ENCODE data around the gene ACSL6.

DNA sequence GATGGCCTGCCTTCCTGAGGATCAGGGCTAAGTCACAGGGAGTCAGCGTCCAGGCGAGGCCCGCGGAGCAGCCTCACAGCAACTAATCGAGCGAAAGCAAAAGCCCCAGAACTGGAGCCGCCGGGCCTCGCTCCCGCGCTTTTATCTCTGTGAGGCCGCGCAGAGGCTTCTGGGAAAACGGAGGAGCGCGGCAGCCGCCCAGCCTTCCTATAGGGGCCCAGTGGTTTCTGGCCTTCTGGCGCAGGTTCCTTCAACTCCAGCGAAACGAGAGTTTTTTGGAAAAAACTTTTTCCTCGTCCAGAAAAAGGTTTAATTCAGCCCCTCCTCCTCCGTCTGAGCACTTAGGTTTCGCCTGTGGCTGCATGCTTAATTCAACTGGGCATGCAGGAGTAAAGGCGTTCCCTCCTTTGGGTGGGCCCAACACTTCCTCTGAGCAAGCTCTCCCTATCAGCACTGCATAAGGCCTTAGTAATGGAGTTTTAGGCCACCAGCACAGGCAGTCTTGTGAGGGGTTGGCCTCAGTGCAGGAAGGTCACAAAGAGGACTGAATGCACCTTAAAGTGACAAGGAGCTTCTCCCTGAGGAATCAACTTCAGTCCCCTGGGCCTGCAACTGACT is 65.8 kb downstream of the ACSL6 start, which contains the start of gene MEIKIN:
- TF ChIP-seq SP1 (CRISPR knock-in tag; conservative IDR thresholded peaks at IDR 0.05) = no peak
- TF ChIP-seq, protein P1, sequence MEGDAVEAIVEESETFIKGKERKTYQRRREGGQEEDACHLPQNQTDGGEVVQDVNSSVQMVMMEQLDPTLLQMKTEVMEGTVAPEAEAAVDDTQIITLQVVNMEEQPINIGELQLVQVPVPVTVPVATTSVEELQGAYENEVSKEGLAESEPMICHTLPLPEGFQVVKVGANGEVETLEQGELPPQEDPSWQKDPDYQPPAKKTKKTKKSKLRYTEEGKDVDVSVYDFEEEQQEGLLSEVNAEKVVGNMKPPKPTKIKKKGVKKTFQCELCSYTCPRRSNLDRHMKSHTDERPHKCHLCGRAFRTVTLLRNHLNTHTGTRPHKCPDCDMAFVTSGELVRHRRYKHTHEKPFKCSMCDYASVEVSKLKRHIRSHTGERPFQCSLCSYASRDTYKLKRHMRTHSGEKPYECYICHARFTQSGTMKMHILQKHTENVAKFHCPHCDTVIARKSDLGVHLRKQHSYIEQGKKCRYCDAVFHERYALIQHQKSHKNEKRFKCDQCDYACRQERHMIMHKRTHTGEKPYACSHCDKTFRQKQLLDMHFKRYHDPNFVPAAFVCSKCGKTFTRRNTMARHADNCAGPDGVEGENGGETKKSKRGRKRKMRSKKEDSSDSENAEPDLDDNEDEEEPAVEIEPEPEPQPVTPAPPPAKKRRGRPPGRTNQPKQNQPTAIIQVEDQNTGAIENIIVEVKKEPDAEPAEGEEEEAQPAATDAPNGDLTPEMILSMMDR (IDR thresholded peaks at IDR 0.05) = no peak
- TF ChIP-seq, protein P2, sequence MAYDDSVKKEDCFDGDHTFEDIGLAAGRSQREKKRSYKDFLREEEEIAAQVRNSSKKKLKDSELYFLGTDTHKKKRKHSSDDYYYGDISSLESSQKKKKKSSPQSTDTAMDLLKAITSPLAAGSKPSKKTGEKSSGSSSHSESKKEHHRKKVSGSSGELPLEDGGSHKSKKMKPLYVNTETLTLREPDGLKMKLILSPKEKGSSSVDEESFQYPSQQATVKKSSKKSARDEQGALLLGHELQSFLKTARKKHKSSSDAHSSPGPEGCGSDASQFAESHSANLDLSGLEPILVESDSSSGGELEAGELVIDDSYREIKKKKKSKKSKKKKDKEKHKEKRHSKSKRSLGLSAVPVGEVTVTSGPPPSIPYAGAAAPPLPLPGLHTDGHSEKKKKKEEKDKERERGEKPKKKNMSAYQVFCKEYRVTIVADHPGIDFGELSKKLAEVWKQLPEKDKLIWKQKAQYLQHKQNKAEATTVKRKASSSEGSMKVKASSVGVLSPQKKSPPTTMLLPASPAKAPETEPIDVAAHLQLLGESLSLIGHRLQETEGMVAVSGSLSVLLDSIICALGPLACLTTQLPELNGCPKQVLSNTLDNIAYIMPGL (CRISPR knock-in tag; IDR thresholded peaks at IDR 0.05) = no peak
- TF ChIP-seq, protein P3, sequence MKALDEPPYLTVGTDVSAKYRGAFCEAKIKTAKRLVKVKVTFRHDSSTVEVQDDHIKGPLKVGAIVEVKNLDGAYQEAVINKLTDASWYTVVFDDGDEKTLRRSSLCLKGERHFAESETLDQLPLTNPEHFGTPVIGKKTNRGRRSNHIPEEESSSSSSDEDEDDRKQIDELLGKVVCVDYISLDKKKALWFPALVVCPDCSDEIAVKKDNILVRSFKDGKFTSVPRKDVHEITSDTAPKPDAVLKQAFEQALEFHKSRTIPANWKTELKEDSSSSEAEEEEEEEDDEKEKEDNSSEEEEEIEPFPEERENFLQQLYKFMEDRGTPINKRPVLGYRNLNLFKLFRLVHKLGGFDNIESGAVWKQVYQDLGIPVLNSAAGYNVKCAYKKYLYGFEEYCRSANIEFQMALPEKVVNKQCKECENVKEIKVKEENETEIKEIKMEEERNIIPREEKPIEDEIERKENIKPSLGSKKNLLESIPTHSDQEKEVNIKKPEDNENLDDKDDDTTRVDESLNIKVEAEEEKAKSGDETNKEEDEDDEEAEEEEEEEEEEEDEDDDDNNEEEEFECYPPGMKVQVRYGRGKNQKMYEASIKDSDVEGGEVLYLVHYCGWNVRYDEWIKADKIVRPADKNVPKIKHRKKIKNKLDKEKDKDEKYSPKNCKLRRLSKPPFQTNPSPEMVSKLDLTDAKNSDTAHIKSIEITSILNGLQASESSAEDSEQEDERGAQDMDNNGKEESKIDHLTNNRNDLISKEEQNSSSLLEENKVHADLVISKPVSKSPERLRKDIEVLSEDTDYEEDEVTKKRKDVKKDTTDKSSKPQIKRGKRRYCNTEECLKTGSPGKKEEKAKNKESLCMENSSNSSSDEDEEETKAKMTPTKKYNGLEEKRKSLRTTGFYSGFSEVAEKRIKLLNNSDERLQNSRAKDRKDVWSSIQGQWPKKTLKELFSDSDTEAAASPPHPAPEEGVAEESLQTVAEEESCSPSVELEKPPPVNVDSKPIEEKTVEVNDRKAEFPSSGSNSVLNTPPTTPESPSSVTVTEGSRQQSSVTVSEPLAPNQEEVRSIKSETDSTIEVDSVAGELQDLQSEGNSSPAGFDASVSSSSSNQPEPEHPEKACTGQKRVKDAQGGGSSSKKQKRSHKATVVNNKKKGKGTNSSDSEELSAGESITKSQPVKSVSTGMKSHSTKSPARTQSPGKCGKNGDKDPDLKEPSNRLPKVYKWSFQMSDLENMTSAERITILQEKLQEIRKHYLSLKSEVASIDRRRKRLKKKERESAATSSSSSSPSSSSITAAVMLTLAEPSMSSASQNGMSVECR (CRISPR knock-in tag; IDR thresholded peaks at IDR 0.05; ENCODE audit: borderline replicate concordance) = no peak
- TF ChIP-seq TEAD4 (CRISPR knock-in tag; IDR thresholded peaks at IDR 0.05) = no peak
- TF ChIP-seq ZNF232 (CRISPR knock-in tag; IDR thresholded peaks at IDR 0.05) = no peak
- TF ChIP-seq, protein P4, sequence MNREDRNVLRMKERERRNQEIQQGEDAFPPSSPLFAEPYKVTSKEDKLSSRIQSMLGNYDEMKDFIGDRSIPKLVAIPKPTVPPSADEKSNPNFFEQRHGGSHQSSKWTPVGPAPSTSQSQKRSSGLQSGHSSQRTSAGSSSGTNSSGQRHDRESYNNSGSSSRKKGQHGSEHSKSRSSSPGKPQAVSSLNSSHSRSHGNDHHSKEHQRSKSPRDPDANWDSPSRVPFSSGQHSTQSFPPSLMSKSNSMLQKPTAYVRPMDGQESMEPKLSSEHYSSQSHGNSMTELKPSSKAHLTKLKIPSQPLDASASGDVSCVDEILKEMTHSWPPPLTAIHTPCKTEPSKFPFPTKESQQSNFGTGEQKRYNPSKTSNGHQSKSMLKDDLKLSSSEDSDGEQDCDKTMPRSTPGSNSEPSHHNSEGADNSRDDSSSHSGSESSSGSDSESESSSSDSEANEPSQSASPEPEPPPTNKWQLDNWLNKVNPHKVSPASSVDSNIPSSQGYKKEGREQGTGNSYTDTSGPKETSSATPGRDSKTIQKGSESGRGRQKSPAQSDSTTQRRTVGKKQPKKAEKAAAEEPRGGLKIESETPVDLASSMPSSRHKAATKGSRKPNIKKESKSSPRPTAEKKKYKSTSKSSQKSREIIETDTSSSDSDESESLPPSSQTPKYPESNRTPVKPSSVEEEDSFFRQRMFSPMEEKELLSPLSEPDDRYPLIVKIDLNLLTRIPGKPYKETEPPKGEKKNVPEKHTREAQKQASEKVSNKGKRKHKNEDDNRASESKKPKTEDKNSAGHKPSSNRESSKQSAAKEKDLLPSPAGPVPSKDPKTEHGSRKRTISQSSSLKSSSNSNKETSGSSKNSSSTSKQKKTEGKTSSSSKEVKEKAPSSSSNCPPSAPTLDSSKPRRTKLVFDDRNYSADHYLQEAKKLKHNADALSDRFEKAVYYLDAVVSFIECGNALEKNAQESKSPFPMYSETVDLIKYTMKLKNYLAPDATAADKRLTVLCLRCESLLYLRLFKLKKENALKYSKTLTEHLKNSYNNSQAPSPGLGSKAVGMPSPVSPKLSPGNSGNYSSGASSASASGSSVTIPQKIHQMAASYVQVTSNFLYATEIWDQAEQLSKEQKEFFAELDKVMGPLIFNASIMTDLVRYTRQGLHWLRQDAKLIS (CRISPR knock-in tag; IDR thresholded peaks at IDR 0.05; ENCODE audit: borderline replicate concordance) = no peak
